ENCODE results near the gene BNIP2.

DNA sequence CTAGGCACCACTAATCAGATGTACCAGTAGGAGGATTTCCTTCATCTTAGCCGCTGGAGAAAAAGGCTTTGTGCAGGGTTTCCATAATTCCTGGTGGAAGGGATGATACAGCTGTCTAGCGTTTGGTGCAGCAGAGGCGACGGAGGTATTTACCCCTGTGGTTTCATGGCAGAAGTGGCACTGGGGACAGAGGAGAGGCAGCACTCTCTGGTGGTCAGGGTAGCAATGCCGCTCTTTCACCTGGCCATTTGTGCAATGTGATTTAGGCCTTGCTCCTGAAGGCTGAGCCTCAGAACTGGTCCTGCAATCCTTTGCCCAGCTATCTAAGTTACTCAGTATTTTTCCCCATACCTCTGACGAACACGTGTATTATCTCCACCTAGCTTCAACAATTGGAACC, 47.1 kb upstream of the BNIP2 start:
- no peak for TF ChIP-seq EZH2phosphoT487 (IDR thresholded peaks at IDR 0.05; ENCODE audit: borderline replicate concordance, low read depth, low read length)
- no peak for TF ChIP-seq CTCF (conservative IDR thresholded peaks at IDR 0.05; ENCODE audit: low read length)
